AG04449 (cell line): ENCODE results near the gene DOK5.
"Not testable (repeated sequence)": the region's sequence is repeated elsewhere in the genome, so short reads cannot be mapped to it uniquely, and the experiment has no call there.

Source experiments
- CTCF ChIA-PET: fragments of 350-600 bp; formaldehyde crosslinking; extraction: SDS; loops from one replicate; lab custom pipeline; 2021; ENCODE audit warnings: antibody characterized with exemption; lab: Yijun Ruan, JAX
- POLR2A ChIA-PET: fragments of 400-600, 350-600 bp; formaldehyde crosslinking; extraction: SDS; loops from one replicate; lab custom pipeline; 2020; ENCODE audit warnings: antibody characterized with exemption, inconsistent platforms; lab: Yijun Ruan, JAX
- DNase-seq: peaks from one replicate; pipeline ENCODE4 v3.0.0-alpha.2; 2010; ENCODE audit warnings: low read depth, low spot score
- H3K4me3 ChIP-seq: 2 replicates; pipeline ENCODE4 v1.5.1; 2011; ENCODE audit warnings: low read depth, mild to moderate bottlenecking, control low read depth, low read length
- CTCF ChIP-seq: IDR thresholded peaks from one replicate; pipeline ENCODE4 v1.5.1; 2011; ENCODE audit warnings: mild to moderate bottlenecking, moderate library complexity, low read length, control low read depth, inconsistent platforms; ENCODE audit not compliant: insufficient read depth; ENCODE audit errors: missing control alignments

The DOK5 gene

GRCh38 chr20:54479138-54479906 lies 3.9 kb downstream of the DOK5 start:
- H3K4me3 ChIP-seq: no peak overlapping the region
- CTCF ChIA-PET: interaction anchor here (1.4 kb wide), 1 partner anchor 168 kb away, joined by 6 read pairs; no protein-coding TSS in a partner anchor
- peak; percentile 21 for TF ChIP-seq CTCF

GRCh38 chr20:54479937-54480336 lies 4.5 kb downstream of the DOK5 start:
- H3K4me3 ChIP-seq, DNase-seq, CTCF ChIA-PET, POLR2A ChIA-PET: not testable (repeated sequence)

More at GRCh38 chr20:54479138-54479906, 3.9 kb downstream of the DOK5 start:
- DNase-seq: no peak
- POLR2A ChIA-PET: interaction anchor here (0.6 kb wide), 1 partner anchor 37 kb away, joined by 3 read pairs; no protein-coding TSS in a partner anchor

- CTCF ChIA-PET: no interaction called here
- H3K4me3 ChIP-seq: no peak overlapping the region
- TF ChIP-seq CTCF: no peak
- POLR2A ChIA-PET: no interaction called here
- no peak for DNase-seq
Measured at GRCh38 chr20:54481442-54481841, 6.0 kb downstream of the DOK5 start.

- H3K4me3 ChIP-seq: no peak overlapping the region
- DNase-seq: no peak
- POLR2A ChIA-PET: no interaction called here
- no peak for TF ChIP-seq CTCF
- CTCF ChIA-PET: no interaction called here
Measured at GRCh38 chr20:54485631-54486030, 10.2 kb downstream of the DOK5 start.

- no peak overlapping the region for H3K4me3 ChIP-seq
- ChIA-PET CTCF (interaction anchor here (0.9 kb wide), 1 partner anchor 13 kb away, joined by 3 read pairs; no protein-coding TSS in a partner anchor), POLR2A (no interaction called here)
- no peak for DNase-seq
- no peak for TF ChIP-seq CTCF
Measured at GRCh38 chr20:54486585-54486984, 11.2 kb downstream of the DOK5 start.

GRCh38 chr20:54488442-54488841 lies 13.0 kb downstream of the DOK5 start:
- CTCF ChIA-PET: no interaction called here
- no peak for TF ChIP-seq CTCF

More at GRCh38 chr20:54488442-54488841, 13.0 kb downstream of the DOK5 start:
- no peak for DNase-seq
- POLR2A ChIA-PET: no interaction called here
- no peak overlapping the region for H3K4me3 ChIP-seq
